ENCODE results near the gene CPNE2. TPM values are rescaled to one million over a fixed set of nuclear protein-coding genes. Genes with fewer than 3 reads are reported as not detected.

CPNE2 gene
- total RNA-seq, 4 donors from 2014 or later = 18.0 to 38.7 (median 27.8) TPM

- Histone ChIP-seq H3K36me3 (peaks cover 0 to 38% of the 10 kb centered on the region in 2 donors), H3K27ac (peak overlapping the region in 3 of 4 donors; percentile 38 to 50 (median 41)), H3K9me3 (no peaks in the 10 kb centered on the region), H3K27me3 (no peaks in the 10 kb centered on the region), H3K4me1 (peaks cover 0 to 41% (median 12%) of the 10 kb centered on the region in 3 donors), H3K4me3 (no peak overlapping the region)
- ATAC-seq = no peak
- TF ChIP-seq POLR2AphosphoS5 (IDR thresholded peaks at IDR 0.05) (no peak), CTCF (IDR thresholded peaks at IDR 0.05) (no peak), EP300 (IDR thresholded peaks at IDR 0.05) (no peak), POLR2A (IDR thresholded peaks at IDR 0.05) (no peak)
- 89 to 94% methylated on average over 5 to 6 of the region's 6 CpGs for WGBS, 2 donors (ENCODE audit: low coverage in 1 of 2)
Measured at GRCh38 chr16:57148481-57148880, 56.1 kb downstream of the CPNE2 start.

GRCh38 chr16:57149391-57149790 is 57.0 kb downstream of the CPNE2 start:
- peaks cover 0 to 36% (median 12%) of the 10 kb centered on the region in 3 donors for H3K4me1 ChIP-seq
- ATAC-seq = no peak
- H3K36me3 ChIP-seq = peaks cover 0 to 47% of the 10 kb centered on the region in 2 donors
- no peaks in the 10 kb centered on the region for H3K27me3 ChIP-seq
- no peaks in the 10 kb centered on the region for H3K9me3 ChIP-seq
- H3K4me3 ChIP-seq = no peak overlapping the region
- TF ChIP-seq EP300 (IDR thresholded peaks at IDR 0.05) (no peak), POLR2A (IDR thresholded peaks at IDR 0.05) (no peak), POLR2AphosphoS5 (IDR thresholded peaks at IDR 0.05) (no peak), CTCF (IDR thresholded peaks at IDR 0.05) (no peak)
- WGBS, 2 donors (ENCODE audit: low coverage in 1 of 2) = 63 to 86% methylated on average over 1 to 2 of the region's 10 CpGs
- no peak overlapping the region for H3K27ac ChIP-seq

GRCh38 chr16:57150682-57151330 is 58.4 kb downstream of the CPNE2 start:
- WGBS, 2 donors (ENCODE audit: low coverage in 1 of 2) = 56 to 93% methylated on average over 1 to 5 of the region's 9 CpGs
- Histone ChIP-seq H3K36me3 (peaks cover 0 to 61% of the 10 kb centered on the region in 2 donors), H3K9me3 (no peaks in the 10 kb centered on the region), H3K27me3 (no peaks in the 10 kb centered on the region), H3K4me1 (peaks cover 0 to 31% (median 12%) of the 10 kb centered on the region in 3 donors), H3K27ac (no peak overlapping the region), H3K4me3 (no peak overlapping the region)
- TF ChIP-seq CTCF (IDR thresholded peaks at IDR 0.05) (no peak), POLR2A (IDR thresholded peaks at IDR 0.05) (no peak), EP300 (IDR thresholded peaks at IDR 0.05) (no peak), POLR2AphosphoS5 (IDR thresholded peaks at IDR 0.05) (no peak)
- ATAC-seq = no peak

GRCh38 chr16:57151369-57151768 is 59.0 kb downstream of the CPNE2 start:
- no peaks in the 10 kb centered on the region for H3K9me3 ChIP-seq
- H3K27me3 ChIP-seq = no peaks in the 10 kb centered on the region
- ATAC-seq = no peak
- no peak overlapping the region for H3K27ac ChIP-seq
- no peak overlapping the region for H3K4me3 ChIP-seq
- TF ChIP-seq EP300 (IDR thresholded peaks at IDR 0.05) = no peak
- no peak for TF ChIP-seq POLR2A (IDR thresholded peaks at IDR 0.05)
- TF ChIP-seq CTCF (IDR thresholded peaks at IDR 0.05) = no peak
- TF ChIP-seq POLR2AphosphoS5 (IDR thresholded peaks at IDR 0.05) = no peak
- WGBS, 2 donors (ENCODE audit: low coverage in 1 of 2) = 56 to 57% methylated on average over 1 to 2 of the region's 2 CpGs
- peaks cover 0 to 67% of the 10 kb centered on the region in 2 donors for H3K36me3 ChIP-seq
- H3K4me1 ChIP-seq = peaks cover 0 to 25% (median 12%) of the 10 kb centered on the region in 3 donors
